ENCODE results near the gene MYO1G. TPM values are rescaled to one million over a fixed set of nuclear protein-coding genes. Genes with fewer than 3 reads are reported as not detected.

The MYO1G gene
- total RNA-seq, 1 experiment from 2014 or later = 0.57 TPM

DNA sequence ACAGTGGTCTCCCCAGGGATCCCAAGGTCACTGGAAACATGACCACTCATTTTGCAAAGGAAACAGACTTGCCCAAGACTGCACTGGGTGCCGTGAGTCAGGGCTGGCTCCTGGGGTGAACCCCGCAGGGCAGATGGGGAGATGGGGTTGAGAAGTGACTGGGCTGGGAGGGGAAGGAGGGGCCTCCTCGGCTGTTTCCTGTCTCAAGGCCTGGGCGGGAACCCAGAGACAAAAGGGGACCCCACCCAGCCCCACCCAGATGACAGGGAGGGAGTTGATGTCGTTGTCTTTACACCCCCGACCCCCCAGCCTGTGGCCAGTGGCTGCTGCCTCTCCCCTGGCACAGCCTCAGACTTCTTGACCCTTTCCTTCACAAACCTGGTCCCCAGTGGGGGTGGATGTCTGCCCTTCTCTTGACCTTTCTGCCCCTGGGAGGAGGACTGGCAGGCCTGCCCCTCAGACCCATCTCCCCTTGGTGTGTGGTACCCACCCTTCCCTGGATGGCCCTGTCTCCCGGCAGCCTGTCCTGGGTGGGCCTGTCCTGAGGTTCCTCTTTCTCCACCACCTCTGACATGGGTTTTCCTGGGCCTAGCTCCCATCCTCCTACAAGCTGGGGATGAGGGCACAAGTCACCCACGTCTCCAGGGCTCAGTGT, 1.4 kb downstream of the MYO1G start:
- H3K79me2 ChIP-seq (ENCODE audit: insufficient read depth, low read length) = no peaks in the 10 kb centered on the region
- H3K4me3 Mint-ChIP-seq = no peak overlapping the region; a peak in 1 of 5 replicates

More for the DNA sequence above, 1.4 kb downstream of the MYO1G start:
- peaks cover 1 to 39% (median 3%) of the 10 kb centered on the region in 3 experiments; a peak in 6 of 7 replicates for H3K36me3 Mint-ChIP-seq (ENCODE audit: insufficient read depth in 1 of 3, low read depth in 3 of 3)
- Histone ChIP-seq H2BK5ac (ENCODE audit: insufficient read length, low read length) (no peak overlapping the region), H3K56ac (ENCODE audit: insufficient read length, low read depth, low read length) (no peak overlapping the region), H3K18ac (ENCODE audit: insufficient read length, low read depth, low read length) (no peak overlapping the region), H2AFZ (ENCODE audit: low read length) (no peak overlapping the region), H3K79me1 (ENCODE audit: insufficient read depth, low read depth, low read length, poor library complexity, severe bottlenecking) (no peaks in the 10 kb centered on the region), H2BK15ac (ENCODE audit: low read depth, low read length) (no peak overlapping the region), H3K27ac (ENCODE audit: insufficient read length, low read depth, low read length) (no peak overlapping the region), H2AK5ac (ENCODE audit: insufficient read length, low read length) (no peak overlapping the region), H4K20me1 (ENCODE audit: control insufficient read depth, insufficient read depth, insufficient read length) (no peaks in the 10 kb centered on the region), H3T11ph (ENCODE audit: low read length) (no peak overlapping the region), H2BK20ac (ENCODE audit: low read depth, low read length, poor library complexity, severe bottlenecking) (no peak overlapping the region), H4K91ac (ENCODE audit: insufficient read length, low read depth, low read length) (no peak overlapping the region), H2BK12ac (ENCODE audit: insufficient read length, low read depth, low read length) (no peak overlapping the region), H3K14ac (ENCODE audit: insufficient read depth, low read length) (no peak overlapping the region), H3K23me2 (ENCODE audit: insufficient read length, low read depth, low read length, poor library complexity, severe bottlenecking) (no peaks in the 10 kb centered on the region), H3K4me2 (ENCODE audit: insufficient read depth, insufficient read length, low read length) (no peak overlapping the region), H3K4me1 (ENCODE audit: insufficient read depth, low read length) (no peaks in the 10 kb centered on the region), H3K4ac (ENCODE audit: low read depth, low read length) (no peak overlapping the region), H2BK120ac (ENCODE audit: low read depth, low read length, poor library complexity, severe bottlenecking) (no peak overlapping the region), H3K9me3 (ENCODE audit: control insufficient read depth, low read depth, low read length) (no peaks in the 10 kb centered on the region), H3K23ac (ENCODE audit: insufficient read length, low read depth, low read length) (no peak overlapping the region), H3K27me3 (ENCODE audit: insufficient read depth, low read length) (no peaks in the 10 kb centered on the region), H3K9ac (ENCODE audit: extremely low read depth, insufficient read length, low read length) (no peak overlapping the region), H4K8ac (replicated peaks; ENCODE audit: insufficient read length, low read depth, low read length) (no peak overlapping the region), H4K5ac (ENCODE audit: insufficient read length, low read depth, low read length) (no peak overlapping the region)
- peak overlapping the region in 1 of 3 experiments; percentile 23; a peak in 1 of 7 replicates for H3K27ac Mint-ChIP-seq
- no peak for TF ChIP-seq CTCF (conservative IDR thresholded peaks at IDR 0.05)
- no CpG with 5 or more reads among the region's 8 CpGs for WGBS (ENCODE audit: extremely low coverage, insufficient read length, low lambda C conversion rate)
- no peaks in the 10 kb centered on the region for H3K27me3 Mint-ChIP-seq (ENCODE audit: low read depth)
- H3K9me3 Mint-ChIP-seq = no peaks in the 10 kb centered on the region; a peak in 1 of 5 replicates
- H3K4me1 Mint-ChIP-seq = no peaks in the 10 kb centered on the region
- DNase-seq = no peak

Measured in H9 (cell line).